ENCODE measurements around the gene FBLN1. TPM values are rescaled to one million over a fixed set of nuclear protein-coding genes. Genes with fewer than 3 reads are reported as not detected.

Gene FBLN1
- total RNA-seq, 1 experiment from 2014 or later: 183 TPM

DNA sequence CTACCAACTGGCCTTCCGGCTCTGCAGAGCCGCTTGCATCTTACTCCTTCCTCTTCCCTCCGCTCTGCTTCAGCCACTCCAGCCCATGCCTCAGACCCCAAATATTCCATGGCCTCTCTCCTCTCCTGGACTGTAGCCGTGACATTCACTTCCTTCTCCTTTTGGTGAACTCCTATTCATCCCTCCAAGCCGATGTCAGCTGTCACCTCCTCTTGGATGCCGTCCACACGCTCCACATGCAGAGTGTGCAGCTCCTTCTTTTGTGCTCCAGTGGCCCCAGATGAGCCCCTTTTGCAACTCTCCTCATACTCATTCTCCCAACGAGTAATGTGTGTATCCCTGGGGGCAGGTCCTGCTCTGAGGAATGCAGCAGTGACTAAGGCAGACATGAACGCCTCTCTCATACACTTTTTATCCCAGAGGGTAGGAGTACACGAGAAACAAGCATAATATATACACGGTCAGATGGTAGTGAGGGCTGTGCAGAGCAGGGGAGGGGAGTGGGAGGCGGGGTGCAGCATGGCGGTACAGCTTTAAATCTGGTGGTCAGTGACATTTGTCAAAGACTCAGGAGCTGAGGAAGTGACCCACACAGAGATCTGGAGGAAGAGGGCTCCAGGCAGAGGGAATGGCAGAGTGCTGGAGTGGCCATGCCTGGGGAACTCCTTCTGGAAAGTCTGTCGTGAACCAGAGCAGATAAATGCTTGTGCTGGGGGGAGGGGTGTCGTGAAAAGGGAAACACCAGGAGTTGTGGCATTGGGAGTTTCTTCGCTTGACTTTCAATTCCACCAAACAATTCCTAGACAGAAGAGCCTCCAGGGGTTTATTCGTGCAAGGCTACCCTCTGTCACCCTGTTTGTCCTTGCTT is 85.2 kb downstream of the FBLN1 start:
- no peak for ATAC-seq
- POLR2A ChIA-PET: no interaction called here
- CTCF ChIA-PET: interaction anchor here (1.4 kb wide), 2 partner anchors 11 to 276 kb away, joined by 3 to 4 read pairs; no protein-coding TSS in a partner anchor
- peaks cover 4% of the 10 kb centered on the region for H3K36me3 Mint-ChIP-seq
- H3K4me1 Mint-ChIP-seq: peaks cover 19% of the 10 kb centered on the region
- H3K27ac Mint-ChIP-seq: peak overlapping the region; percentile 39; the same call in 1 of the 2 replicates
- H3K9me3 Mint-ChIP-seq: no peaks in the 10 kb centered on the region
- DNase-seq (ENCODE audit: low spot score): no peak
- TF ChIP-seq EMX1 (CRISPR knock-in tag; IDR thresholded peaks at IDR 0.05) (no peak), JUN (CRISPR knock-in tag; IDR thresholded peaks at IDR 0.05) (no peak), ELF4 (CRISPR knock-in tag; IDR thresholded peaks at IDR 0.05; ENCODE audit: low read depth) (no peak), TP53 (CRISPR knock-in tag; IDR thresholded peaks at IDR 0.05) (no peak), TEAD4 (CRISPR knock-in tag; IDR thresholded peaks at IDR 0.05) (no peak), CREB1 (CRISPR knock-in tag; IDR thresholded peaks at IDR 0.05) (no peak), SMAD3 (CRISPR knock-in tag; IDR thresholded peaks at IDR 0.05; ENCODE audit: borderline replicate concordance) (no peak)
- TF ChIP-seq, protein P1, sequence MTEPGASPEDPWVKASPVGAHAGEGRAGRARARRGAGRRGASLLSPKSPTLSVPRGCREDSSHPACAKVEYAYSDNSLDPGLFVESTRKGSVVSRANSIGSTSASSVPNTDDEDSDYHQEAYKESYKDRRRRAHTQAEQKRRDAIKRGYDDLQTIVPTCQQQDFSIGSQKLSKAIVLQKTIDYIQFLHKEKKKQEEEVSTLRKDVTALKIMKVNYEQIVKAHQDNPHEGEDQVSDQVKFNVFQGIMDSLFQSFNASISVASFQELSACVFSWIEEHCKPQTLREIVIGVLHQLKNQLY (CRISPR knock-in tag; IDR thresholded peaks at IDR 0.05): no peak
- TF ChIP-seq, protein P2, sequence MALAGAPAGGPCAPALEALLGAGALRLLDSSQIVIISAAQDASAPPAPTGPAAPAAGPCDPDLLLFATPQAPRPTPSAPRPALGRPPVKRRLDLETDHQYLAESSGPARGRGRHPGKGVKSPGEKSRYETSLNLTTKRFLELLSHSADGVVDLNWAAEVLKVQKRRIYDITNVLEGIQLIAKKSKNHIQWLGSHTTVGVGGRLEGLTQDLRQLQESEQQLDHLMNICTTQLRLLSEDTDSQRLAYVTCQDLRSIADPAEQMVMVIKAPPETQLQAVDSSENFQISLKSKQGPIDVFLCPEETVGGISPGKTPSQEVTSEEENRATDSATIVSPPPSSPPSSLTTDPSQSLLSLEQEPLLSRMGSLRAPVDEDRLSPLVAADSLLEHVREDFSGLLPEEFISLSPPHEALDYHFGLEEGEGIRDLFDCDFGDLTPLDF (CRISPR knock-in tag; IDR thresholded peaks at IDR 0.05): no peak
- TF ChIP-seq, protein P3, sequence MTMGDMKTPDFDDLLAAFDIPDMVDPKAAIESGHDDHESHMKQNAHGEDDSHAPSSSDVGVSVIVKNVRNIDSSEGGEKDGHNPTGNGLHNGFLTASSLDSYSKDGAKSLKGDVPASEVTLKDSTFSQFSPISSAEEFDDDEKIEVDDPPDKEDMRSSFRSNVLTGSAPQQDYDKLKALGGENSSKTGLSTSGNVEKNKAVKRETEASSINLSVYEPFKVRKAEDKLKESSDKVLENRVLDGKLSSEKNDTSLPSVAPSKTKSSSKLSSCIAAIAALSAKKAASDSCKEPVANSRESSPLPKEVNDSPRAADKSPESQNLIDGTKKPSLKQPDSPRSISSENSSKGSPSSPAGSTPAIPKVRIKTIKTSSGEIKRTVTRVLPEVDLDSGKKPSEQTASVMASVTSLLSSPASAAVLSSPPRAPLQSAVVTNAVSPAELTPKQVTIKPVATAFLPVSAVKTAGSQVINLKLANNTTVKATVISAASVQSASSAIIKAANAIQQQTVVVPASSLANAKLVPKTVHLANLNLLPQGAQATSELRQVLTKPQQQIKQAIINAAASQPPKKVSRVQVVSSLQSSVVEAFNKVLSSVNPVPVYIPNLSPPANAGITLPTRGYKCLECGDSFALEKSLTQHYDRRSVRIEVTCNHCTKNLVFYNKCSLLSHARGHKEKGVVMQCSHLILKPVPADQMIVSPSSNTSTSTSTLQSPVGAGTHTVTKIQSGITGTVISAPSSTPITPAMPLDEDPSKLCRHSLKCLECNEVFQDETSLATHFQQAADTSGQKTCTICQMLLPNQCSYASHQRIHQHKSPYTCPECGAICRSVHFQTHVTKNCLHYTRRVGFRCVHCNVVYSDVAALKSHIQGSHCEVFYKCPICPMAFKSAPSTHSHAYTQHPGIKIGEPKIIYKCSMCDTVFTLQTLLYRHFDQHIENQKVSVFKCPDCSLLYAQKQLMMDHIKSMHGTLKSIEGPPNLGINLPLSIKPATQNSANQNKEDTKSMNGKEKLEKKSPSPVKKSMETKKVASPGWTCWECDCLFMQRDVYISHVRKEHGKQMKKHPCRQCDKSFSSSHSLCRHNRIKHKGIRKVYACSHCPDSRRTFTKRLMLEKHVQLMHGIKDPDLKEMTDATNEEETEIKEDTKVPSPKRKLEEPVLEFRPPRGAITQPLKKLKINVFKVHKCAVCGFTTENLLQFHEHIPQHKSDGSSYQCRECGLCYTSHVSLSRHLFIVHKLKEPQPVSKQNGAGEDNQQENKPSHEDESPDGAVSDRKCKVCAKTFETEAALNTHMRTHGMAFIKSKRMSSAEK (CRISPR knock-in tag; IDR thresholded peaks at IDR 0.05; ENCODE audit: borderline replicate concordance): no peak
- TF ChIP-seq, protein P4, sequence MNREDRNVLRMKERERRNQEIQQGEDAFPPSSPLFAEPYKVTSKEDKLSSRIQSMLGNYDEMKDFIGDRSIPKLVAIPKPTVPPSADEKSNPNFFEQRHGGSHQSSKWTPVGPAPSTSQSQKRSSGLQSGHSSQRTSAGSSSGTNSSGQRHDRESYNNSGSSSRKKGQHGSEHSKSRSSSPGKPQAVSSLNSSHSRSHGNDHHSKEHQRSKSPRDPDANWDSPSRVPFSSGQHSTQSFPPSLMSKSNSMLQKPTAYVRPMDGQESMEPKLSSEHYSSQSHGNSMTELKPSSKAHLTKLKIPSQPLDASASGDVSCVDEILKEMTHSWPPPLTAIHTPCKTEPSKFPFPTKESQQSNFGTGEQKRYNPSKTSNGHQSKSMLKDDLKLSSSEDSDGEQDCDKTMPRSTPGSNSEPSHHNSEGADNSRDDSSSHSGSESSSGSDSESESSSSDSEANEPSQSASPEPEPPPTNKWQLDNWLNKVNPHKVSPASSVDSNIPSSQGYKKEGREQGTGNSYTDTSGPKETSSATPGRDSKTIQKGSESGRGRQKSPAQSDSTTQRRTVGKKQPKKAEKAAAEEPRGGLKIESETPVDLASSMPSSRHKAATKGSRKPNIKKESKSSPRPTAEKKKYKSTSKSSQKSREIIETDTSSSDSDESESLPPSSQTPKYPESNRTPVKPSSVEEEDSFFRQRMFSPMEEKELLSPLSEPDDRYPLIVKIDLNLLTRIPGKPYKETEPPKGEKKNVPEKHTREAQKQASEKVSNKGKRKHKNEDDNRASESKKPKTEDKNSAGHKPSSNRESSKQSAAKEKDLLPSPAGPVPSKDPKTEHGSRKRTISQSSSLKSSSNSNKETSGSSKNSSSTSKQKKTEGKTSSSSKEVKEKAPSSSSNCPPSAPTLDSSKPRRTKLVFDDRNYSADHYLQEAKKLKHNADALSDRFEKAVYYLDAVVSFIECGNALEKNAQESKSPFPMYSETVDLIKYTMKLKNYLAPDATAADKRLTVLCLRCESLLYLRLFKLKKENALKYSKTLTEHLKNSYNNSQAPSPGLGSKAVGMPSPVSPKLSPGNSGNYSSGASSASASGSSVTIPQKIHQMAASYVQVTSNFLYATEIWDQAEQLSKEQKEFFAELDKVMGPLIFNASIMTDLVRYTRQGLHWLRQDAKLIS (CRISPR knock-in tag; IDR thresholded peaks at IDR 0.05; ENCODE audit: borderline replicate concordance): no peak
- TF ChIP-seq, protein P5, sequence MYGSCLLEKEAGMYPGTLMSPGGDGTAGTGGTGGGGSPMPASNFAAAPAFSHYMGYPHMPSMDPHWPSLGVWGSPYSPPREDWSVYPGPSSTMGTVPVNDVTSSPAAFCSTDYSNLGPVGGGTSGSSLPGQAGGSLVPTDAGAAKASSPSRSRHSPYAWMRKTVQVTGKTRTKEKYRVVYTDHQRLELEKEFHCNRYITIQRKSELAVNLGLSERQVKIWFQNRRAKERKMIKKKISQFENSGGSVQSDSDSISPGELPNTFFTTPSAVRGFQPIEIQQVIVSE (CRISPR knock-in tag; IDR thresholded peaks at IDR 0.05; ENCODE audit: borderline replicate concordance): no peak
- no peak overlapping the region for H3K4me3 Mint-ChIP-seq
- no peaks in the 10 kb centered on the region for H3K27me3 Mint-ChIP-seq (ENCODE audit: low read depth)

DNA sequence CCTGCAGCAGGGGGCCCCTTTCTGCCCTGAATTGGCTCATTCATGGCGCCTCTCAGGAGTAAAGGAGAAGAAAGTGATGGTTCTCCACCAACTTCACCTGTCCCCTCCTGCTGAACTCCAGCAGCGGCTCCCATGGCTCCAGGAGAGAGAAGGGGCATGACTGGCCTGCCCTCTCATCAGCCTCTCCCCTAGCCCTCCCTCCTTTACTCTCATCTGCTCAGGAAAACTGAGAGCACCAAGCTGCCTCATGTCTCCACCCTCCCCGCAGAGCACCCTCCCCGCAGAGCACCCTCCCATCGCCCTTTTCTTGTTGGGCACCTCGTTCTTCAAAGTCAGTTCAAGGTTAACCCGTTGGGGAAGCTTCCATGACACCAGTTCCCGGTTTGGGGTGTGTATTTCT is 86.9 kb downstream of the FBLN1 start:
- H3K9me3 Mint-ChIP-seq: no peaks in the 10 kb centered on the region
- ATAC-seq (no peak), DNase-seq (ENCODE audit: low spot score) (no peak)
- H3K36me3 Mint-ChIP-seq: peaks cover 13% of the 10 kb centered on the region
- H3K27ac Mint-ChIP-seq: no peak overlapping the region
- ChIA-PET CTCF (no interaction called here), POLR2A (no interaction called here)
- H3K4me1 Mint-ChIP-seq: peaks cover 15% of the 10 kb centered on the region
- no peak overlapping the region for H3K4me3 Mint-ChIP-seq
- H3K27me3 Mint-ChIP-seq (ENCODE audit: low read depth): no peaks in the 10 kb centered on the region
- no peak for TF ChIP-seq ZNF317 (CRISPR knock-in tag; IDR thresholded peaks at IDR 0.05; ENCODE audit: borderline replicate concordance, low read depth)
- no peak for TF ChIP-seq ZNF416 (CRISPR knock-in tag; IDR thresholded peaks at IDR 0.05)
- no peak for TF ChIP-seq TEAD4 (CRISPR knock-in tag; IDR thresholded peaks at IDR 0.05)
- no peak for TF ChIP-seq OVOL2 (CRISPR knock-in tag; IDR thresholded peaks at IDR 0.05; ENCODE audit: borderline replicate concordance)
- no peak for TF ChIP-seq TP53 (CRISPR knock-in tag; IDR thresholded peaks at IDR 0.05)
- no peak for TF ChIP-seq RORB (CRISPR knock-in tag; IDR thresholded peaks at IDR 0.05)
- TF ChIP-seq, protein P6, sequence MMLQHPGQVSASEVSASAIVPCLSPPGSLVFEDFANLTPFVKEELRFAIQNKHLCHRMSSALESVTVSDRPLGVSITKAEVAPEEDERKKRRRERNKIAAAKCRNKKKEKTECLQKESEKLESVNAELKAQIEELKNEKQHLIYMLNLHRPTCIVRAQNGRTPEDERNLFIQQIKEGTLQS (CRISPR knock-in tag; conservative IDR thresholded peaks at IDR 0.05): no peak
- TF ChIP-seq NR2C2 (CRISPR knock-in tag; IDR thresholded peaks at IDR 0.05): no peak
- no peak for TF ChIP-seq PRRX2 (CRISPR knock-in tag; IDR thresholded peaks at IDR 0.05)
- no peak for TF ChIP-seq RELA (CRISPR knock-in tag; IDR thresholded peaks at IDR 0.05; ENCODE audit: borderline replicate concordance)
- no peak for TF ChIP-seq ETV6 (CRISPR knock-in tag; IDR thresholded peaks at IDR 0.05)
- TF ChIP-seq FOXJ3 (CRISPR knock-in tag; IDR thresholded peaks at IDR 0.05; ENCODE audit: borderline replicate concordance): no peak
- TF ChIP-seq GRHL2 (CRISPR knock-in tag; IDR thresholded peaks at IDR 0.05; ENCODE audit: insufficient replicate concordance, severe bottlenecking): no peak
